NCI-H524 (cell line): ENCODE measurements around the gene TENM4.
"Not testable (repeated sequence)": the region's sequence is repeated elsewhere in the genome, so short reads cannot be mapped to it uniquely, and the experiment has no call there.

Experiments used
- DNase-seq, 2 experiments: peaks; one replicate each; lab custom pipeline; 2025; lab: John Stamatoyannopoulos, UW

The TENM4 gene

DNA sequence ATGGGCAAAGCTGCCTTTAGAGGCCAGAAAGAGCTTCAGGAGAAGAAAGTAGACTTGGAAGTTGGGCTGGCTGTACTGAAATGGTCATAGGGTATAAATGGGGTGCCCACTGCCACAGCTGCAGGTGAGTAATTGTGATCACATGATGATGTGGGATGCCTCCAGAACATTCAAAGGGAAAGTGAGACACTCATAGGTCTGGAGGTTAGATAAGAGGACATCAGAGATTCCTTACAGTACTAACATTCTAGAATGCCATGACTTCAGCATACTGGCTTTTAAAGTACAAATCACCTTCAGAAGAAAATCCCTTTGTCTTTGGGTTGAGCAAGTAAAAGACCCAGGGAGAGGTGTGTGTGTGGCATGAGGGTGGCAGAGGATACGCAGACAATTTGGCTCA is 419.2 kb downstream of the TENM4 start:
- no peak for DNase-seq

DNA sequence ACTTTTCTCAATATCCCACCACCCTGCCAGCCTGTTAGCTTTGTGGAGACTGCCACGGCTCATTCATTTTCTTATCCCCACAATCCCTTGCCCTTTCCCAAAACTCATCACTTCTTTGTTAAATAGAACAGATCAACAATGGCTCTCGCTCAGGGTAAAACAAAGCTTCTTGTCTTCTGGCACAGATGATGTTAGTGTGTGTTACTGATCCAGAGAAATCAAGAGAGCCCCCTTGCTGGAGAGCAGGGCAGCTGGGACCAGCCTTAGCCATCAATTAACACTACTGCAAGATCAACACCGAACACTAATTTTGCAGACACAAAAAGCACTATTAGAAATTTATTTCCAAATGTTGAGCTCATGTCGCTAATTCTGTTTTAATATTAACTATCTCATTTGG is 420.9 kb downstream of the TENM4 start:
- no peak for DNase-seq

DNA sequence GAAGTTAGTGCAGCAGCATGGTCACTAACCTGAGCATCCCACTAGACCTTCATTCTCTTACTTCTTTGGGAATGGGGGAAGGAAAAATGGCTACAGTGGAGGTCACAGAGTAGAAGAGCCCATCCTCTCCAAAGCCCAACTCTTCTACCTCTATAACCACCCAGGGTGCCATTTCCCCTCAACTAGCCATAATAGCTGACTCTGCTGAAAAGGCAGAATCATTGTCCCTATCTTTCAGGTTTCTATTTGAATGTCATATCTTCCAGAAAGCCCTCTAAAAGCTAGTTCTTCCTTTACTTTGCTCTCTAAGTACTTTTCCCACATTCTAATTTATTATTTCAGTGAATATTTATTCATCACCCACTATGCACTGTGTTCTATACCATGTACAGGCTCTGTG is 421.6 kb downstream of the TENM4 start:
- DNase-seq = no peak

DNA sequence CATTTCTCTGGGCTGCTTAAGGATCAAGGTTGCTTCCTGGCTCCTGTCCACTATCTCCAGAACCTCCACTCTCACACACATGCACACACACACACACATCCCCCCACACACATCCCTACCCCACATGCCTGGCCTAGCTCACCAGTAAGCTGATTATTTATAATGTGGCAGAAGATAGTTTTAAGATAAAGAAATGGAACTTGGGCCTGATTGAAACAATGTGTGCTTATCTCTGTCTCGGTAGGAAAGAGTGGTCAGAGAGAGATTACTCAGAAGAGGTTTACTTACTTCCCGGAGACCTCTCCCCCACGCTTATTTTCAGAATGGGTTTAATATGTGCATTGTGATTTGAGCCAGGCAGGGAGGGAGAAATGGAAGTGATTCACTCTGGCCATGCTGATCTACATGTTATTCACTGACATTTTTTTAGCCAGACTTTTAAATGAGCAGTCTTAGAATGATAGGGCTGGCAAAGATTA is 422.4 kb downstream of the TENM4 start:
- no peak for DNase-seq

DNA sequence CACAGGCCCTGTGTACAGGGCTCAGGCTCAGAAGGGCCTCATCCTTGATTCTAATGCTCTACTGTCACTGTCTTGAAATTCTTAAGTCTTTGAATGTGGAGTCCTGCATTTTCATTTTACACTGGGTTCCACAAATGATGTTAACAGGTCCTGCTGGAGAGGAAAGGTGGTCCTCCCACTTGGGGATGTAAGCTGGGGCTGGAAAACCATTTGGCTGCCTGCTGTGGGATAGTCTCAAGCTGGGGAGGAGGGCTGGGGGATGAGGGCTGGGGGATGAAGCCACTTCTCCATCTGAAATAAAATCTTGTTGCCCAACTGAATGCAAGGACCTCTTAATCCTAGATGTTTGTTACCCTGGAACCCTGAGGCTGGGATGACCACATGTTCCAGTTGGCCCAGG is 423.0 kb downstream of the TENM4 start:
- DNase-seq = no peak

DNA sequence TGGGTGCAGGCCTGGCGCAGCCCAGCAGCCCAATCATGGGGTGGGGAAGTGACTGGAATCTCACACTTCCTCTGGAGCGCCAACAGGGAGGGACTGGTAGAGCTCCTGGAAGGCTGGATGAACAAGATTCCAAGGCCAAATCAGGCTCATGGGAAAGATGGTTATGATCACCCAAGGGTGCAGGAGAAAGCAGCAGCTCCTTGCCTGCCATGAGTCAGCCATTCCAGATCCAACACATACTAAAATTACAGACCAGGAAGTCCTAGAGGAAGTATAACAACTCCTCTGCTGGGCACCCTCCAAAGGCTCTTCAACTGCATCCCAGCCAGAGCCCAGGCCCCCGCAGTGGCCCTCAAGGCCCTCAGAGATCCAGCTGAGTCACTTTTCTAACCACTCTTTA is 427.3 kb downstream of the TENM4 start:
- no peak for DNase-seq

DNA sequence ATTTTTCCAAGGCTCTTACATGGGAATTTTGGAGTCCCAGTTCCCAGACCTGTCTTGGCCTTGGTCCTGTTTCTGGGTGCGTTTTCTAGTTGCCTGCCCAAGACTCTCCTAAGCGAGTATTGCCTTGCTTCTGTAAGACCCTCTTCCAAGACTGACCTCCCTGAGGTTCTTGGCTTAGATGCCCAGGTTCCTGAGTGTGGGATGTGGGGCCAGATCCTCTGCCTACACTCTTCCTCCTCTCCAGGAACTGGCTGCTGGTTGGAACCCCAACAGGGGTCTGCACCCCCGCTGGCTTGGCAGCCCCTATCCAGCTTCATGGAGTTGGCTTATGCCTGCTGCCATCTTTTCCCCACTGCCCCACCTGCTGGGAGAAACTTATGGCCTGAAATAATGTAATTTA is 429.5 kb downstream of the TENM4 start:
- DNase-seq = no peak

DNA sequence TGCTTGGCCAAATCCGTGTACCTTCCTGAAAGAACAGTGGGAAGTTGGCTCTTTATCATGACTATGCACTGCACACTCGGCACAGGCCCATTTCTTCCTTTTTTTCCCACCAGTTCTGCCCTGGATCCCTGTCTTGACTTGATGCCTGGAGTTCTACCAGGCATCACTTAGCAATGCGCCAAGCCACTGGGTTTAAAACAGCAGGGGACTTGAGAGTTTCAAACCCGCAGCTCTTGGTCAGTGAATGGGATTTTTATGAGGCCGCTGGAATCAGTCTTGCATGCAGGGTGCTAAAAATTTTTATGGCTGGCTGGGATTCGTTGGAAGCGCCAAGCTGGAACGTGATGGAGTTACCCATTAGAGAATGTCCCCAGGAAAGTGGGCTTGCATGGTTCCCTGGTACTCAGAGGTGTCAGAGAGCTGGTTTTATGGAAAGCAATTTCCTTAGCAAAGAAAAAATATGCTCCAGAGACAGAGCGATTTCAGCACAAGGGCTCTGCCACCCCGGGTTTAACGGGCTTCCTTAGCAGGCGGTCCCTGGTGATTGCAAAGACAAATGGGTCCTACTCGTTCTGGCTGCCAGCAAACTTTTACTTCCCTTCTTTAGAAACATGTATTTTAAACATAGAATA is 432.9 kb downstream of the TENM4 start:
- DNase-seq = no peak

DNA sequence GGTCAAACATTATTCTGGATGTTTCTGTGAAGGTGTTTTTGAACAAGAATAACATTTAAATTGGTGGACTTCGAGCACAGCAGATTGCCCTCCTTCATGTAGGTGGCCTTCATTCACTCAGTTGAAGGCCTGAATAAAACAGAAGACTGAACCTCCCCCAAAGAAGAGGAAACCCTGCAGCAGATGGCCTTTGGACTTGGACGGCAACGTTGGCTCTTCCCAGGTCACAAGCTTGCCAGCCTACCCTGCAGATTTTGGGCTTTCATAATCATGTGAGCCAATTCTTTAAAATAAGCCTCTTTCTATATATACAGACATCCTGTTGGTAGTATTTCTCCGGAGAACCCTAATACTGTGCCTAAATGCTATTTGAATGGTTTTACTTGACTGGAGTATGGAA is 434.0 kb downstream of the TENM4 start:
- DNase-seq = no peak

DNA sequence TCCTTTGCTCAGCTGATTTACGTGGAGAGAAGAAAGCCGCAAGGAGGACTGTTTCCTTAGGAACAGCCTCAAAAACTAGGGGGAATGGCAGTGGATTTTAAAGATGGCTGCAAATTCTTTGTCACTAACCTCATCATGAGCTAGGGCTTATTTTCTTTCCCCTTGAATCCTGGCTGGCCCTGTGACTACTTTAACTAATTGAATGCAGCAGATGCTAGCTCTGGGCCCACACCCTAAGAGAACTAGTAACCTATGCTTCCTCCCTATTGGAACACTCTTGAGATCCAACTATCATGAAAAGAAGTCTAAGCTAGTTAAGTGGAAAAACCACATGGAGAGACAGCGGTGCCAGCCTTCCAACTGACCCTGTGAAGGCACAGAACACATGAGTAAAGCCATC is 444.8 kb downstream of the TENM4 start:
- peak; percentile 70 to 84 for DNase-seq

DNA sequence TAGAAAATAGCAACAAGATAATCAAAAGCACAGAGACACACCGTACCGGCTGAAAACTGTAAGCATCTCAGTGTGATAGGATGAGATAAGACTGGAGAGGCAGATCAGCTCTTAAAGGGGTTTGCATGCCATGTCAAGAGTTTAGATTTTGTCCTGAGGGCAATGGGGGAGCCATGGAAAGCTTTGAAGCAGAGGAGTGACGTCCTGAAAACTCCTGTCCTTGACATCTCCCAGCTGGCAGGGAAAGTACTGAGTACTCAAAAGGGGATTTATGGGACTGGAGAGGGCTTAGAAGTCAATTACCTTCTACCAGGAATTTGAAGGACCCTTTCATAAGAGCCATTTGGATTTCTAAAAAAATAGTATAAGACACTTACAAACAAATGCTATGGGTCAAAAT is 445.7 kb downstream of the TENM4 start:
- DNase-seq = peak; percentile 88 to 89

DNA sequence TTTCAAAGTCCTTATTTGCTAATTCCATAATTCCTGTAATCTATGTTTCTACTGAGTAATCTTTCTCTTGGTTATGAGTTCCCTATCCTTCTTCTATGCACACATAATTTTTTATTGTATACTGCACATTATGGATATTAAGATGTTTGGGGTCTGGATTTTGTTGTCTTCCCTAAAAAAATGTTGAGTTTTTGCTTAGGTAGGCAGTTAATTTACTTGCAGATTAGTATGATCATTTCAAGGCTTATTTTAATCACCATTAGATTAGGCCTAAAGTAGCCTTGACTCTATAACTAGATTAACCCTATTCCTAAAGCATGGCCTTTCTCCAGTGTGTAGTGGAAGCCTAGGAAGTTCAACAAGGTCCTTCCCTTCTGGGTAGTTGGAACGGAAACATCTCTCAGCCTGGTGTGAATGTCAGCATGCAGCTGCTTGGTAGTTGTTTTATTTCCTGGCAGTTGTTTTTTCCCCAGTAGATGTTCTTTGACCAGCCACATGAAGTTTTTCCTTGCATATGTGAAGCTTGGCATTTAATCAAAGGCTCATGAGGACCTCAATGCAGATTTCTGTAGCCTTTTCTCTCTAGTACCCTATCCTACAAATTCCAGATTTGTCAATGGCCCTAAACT is 446.9 kb downstream of the TENM4 start:
- DNase-seq = no peak

DNA sequence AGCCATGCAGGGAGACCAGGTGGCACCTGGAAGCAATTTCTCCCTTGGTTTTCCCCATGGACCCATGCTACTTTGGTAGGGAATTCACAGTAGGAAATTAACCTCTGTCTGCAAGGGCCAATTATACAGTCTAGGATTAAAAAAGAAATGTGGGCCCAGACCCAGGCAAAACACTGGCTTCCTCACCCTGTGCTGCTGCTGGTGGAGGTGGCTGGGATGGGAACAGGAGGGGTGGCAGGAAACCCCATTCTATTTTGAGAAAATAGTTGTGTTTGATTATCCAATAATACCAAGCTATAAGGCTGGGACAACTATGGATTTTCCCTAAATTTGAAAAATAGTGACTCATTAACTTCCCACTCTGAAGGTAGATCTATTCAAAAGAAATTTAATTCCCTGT is 449.1 kb downstream of the TENM4 start:
- DNase-seq = no peak

DNA sequence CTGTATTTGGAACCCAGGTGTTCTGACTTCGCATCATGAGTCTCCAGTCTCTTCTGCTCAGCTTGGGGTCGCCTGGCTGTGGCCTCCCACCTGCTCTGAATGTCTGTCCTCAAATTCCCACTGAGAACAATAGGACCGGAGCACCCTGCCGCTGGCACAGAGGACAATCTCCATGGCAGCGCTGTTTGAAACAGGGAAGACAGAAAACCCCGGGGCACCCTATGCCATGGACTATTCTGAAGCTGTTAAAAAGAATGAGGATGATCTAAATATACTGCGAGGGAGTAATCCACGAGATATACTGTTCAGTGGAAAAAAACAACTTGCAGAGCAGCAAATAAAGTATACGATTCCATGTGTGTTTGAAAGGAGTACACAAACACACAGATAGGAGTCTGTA is 450.6 kb downstream of the TENM4 start:
- no peak for DNase-seq

DNA sequence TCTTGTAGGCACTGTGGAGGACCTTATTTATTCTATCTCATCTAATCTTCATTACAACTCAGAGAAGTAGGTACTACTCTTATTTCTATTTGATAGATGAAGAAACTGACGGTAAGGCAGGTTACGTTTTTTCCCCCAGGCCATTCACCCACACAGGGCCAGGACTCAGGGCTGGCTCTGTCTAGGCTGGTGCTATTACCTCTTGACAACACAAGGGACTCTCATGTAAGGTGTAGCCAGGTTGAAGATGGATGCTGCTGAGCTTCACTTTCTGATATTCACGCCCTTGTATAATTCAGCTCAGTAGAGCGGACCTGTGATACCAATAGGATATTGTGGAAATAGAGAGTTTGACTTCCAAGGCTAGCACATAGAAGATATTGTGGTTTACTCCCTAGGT is 453.1 kb downstream of the TENM4 start:
- DNase-seq = no peak

DNA sequence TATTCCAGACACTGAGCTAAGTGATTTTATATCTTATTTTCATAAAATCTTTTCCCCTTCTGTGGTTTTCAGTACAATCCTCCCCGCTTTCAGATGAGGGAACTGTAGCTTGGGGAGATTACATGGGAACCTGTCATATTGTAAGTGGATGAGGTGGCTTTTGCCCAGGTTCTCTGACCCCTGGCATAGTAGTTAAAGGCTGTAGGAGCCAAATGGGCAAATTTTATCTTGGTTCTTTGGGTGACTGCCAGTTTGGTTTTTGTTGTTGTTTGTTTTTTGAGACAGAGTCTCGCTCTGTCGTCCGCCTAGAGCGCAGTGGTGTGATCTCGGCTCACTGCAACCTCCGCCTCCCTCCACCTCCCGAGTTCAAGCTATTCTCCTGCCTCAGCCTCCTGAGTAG is 454.5 kb downstream of the TENM4 start:
- DNase-seq = no peak

DNA sequence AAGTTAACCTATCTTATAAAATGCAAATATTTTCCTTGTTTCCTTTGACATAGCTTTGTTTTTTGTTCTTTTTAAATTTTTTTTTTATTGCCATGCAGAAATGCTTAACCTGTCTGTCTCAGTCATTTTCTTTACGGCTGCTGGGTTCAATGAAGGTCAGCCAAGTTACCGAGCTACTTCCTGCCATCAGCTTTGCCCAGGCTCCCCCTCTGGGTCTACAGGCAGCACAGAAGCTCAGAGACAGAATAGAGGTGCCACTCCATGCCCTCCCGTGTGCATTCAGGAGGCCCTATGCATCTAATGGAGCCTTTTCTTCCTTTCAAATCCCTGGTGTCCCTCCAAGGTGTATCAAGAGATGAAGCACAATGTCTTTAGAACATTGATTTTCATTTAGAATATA is 455.2 kb downstream of the TENM4 start:
- no peak for DNase-seq

DNA sequence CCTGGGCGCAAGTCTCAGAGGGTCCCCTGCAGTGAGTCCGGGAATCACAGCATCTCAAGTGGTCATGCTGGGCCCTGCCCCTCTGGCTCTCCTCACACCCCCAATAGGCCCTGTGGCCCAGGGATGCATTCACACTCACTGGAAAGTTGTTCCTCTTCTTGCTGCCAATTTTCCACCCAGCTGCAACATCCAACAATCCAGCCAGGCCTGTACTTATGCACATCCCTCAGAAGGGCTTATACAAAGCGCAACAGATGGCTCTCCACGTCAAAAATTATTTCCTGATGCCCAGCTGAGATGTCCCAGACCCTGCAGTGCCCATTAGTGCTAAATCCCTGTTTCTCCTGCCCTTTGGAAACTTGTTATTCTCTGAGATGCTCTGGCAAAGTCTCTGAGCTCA is 458.4 kb downstream of the TENM4 start:
- peak; percentile 44 to 82 for DNase-seq

DNA sequence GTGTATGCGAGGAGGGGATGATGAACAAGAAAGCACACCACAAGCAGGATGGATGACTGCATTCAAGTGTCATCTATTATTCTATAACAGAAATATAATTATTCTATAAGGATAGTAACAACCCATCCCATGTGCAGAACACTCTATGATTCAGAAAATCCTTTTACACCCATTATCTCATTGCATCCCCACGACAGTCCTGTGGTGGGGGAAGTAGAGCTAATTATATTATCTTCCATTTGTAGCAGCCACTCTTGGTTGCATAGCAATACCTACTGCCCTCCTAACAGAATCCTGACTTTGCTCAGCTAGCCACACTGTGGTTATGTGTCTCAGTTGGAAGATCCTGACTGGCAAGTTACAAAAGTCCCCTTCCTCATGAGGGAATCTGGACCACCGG is 459.7 kb downstream of the TENM4 start:
- no peak for DNase-seq

DNA sequence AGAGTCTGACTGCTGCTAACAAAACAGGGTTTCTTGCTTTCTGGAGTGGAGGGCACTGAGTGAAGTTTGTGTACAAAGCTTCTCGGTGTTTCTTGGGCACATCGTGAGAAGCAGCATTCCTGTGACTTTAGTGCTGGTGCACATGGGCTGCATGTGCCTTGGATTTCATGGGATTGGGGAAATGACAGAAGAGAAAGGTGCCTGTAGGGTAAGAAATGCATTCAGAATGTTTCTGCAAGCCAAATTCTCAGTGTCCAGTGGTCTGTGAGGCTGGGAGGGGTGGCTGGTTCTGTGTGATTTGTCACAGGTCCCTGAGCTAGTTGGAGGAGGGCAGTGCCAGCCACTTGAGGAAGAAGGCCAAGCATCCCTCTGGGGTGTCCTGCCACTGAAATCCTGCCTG is 462.0 kb downstream of the TENM4 start:
- DNase-seq = no peak

DNA sequence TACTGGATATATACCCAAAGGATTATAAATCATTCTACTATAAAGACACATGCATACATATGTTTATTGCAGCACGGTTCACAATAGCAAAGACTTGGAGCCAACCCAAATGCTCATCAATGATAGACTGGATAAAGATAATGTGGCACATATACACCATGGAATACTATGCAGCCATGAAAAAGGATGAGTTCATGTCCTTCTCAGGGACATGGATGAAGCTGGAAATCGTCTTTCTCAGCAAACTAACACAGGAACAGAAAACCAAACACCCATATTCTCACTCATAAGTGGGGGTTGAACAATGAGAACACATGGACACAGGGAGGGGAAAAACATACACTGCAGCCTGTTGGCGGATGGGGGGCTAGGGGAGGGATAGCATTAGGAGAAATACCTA is 463.0 kb downstream of the TENM4 start:
- DNase-seq = not testable (repeated sequence)

DNA sequence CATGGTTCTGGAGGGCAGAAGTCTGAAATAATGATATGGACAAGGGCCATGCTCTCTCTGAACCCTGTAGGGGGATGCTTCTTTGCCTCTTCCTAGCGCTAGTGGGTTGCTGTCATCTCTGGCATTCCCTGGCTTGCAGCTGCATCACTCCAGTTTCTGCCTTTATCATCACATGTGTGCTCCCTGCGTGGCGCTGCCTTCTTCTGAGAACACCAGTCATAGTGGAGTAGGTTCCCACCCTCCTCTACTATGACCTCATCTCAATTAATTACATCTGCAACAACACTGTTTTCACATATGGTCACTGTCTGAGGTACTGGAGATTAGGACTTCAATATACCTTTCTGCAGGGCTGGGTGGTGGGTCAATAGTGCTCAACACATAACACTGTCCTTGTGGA is 463.8 kb downstream of the TENM4 start:
- DNase-seq = no peak

DNA sequence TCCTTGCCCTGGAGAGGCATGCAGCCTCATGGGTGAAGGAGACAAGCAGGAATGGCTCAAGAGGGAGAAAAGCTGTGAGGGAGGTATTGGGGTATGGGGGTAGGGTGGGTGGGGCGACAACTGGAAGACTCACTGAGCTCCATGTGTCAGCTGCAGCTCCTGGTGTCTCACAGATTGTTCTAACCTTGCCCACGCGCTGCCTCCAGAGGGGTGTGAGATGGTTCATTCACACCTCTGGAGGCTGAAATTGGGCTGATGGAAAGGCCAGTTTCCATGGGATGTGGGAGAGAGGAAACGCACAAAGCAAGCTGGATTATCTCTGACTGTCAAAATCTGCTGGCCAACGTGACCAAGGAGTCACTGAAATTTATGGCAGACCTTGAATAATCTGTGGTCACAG is 465.7 kb downstream of the TENM4 start:
- no peak for DNase-seq

DNA sequence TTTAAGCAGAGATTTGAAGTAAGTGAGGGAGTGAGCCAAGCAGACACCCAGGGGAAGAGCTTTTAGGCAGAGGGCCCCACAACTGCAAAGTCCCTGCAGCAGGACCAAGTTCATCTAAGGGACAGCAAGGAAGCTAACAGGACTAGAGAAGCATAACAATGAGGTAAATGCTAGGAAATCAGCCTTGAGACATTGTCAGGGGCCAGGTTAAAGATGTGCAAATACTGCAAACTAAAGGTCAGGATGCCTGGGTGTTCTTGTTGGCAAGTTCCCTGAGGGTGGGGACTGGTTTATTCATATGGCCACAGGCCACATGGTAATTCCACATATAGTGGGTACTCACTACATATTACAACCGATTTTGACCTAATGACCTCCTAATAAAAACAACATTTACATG is 467.0 kb downstream of the TENM4 start:
- no peak for DNase-seq
